Measurements from ENCODE around the gene C22orf42. TPM values are rescaled to one million over a fixed set of nuclear protein-coding genes. Genes with fewer than 3 reads are reported as not detected.

The C22orf42 gene
- not detected in 2 replicates for total RNA-seq
- total RNA-seq (2013) = not detected
- not detected in 2 replicates for polyA plus RNA-seq
- not detected in 2 replicates for polyA minus RNA-seq

- Histone ChIP-seq H3K27ac (ENCODE audit: low read length in 2 of 2) (no peak within 1 kb of the TSS), H3K9ac (ENCODE audit: low read length) (no peak within 1 kb of the TSS), H3K36me3 (replicated peaks in 1 of 2; ENCODE audit: control extremely low read depth in 1 of 2, control insufficient read depth in 1 of 2, extremely low read depth in 1 of 2, insufficient read depth in 2 of 2, low read length in 1 of 2) (no peaks in the 10 kb centered on the region), H3K4me3 (ENCODE audit: control extremely low read depth in 1 of 5, extremely low read depth in 1 of 5, insufficient read depth in 1 of 5, low read depth in 2 of 5, low read length in 4 of 5) (no peak within 1 kb of the TSS), H3K27me3 (replicated peaks in 1 of 4; ENCODE audit: control extremely low read depth in 1 of 4, control insufficient read depth in 3 of 4, insufficient read depth in 4 of 4, low read length in 3 of 4) (peaks cover 0 to 2% (median 0%) of the 10 kb centered on the region in 4 experiments), H3K79me2 (ENCODE audit: control insufficient read depth, insufficient read depth, low read length) (no peaks in the 10 kb centered on the region), H2AFZ (ENCODE audit: insufficient read depth, low read depth, low read length, poor library complexity, severe bottlenecking) (no peak within 1 kb of the TSS), H3K9me3 (ENCODE audit: control extremely low read depth in 1 of 3, control insufficient read depth in 2 of 3, insufficient read depth in 1 of 3, low read length in 2 of 3) (no peaks in the 10 kb centered on the region), H3K4me2 (replicated peaks; ENCODE audit: low read depth, low read length, poor library complexity, severe bottlenecking) (no peak within 1 kb of the TSS), H3K4me1 (ENCODE audit: control insufficient read depth in 2 of 2, insufficient read depth in 2 of 2, low read length in 2 of 2) (no peaks in the 10 kb centered on the region), H4K20me1 (ENCODE audit: control insufficient read depth, insufficient read depth, low read length, poor library complexity, severe bottlenecking) (no peaks in the 10 kb centered on the region)
- 87% methylated on average over 11 of the region's 12 CpGs for WGBS (ENCODE audit: insufficient coverage)
- DNase-seq (no peak), ATAC-seq (ENCODE audit: low read depth) (no peak)
- CTCF ChIA-PET = no interaction called here
- no peaks in the 10 kb centered on the region for H3K9me3 Mint-ChIP-seq (ENCODE audit: insufficient read depth)
- peaks cover 25% of the 10 kb centered on the region for H3K27me3 Mint-ChIP-seq
- intact Hi-C loops (cut with micrococcal nuclease) = no loop called here
- POLR2A ChIA-PET = no interaction called here
- no peak within 1 kb of the TSS for H3K4me3 Mint-ChIP-seq
- no peak within 1 kb of the TSS for H3K27ac Mint-ChIP-seq
- TF ChIP-seq EZH2 (IDR thresholded peaks at IDR 0.05; ENCODE audit: borderline replicate concordance, insufficient read depth, low read depth, low read length, poor library complexity, severe bottlenecking) = no peak
- TF ChIP-seq CTCF (IDR thresholded peaks at IDR 0.05) = no peak
- H3K4me1 Mint-ChIP-seq = no peaks in the 10 kb centered on the region
These were observed at the start of gene C22orf42 for GRCh38 chr22:32158712-32159533. Gene C22orf42, minus strand, starts transcription at chr22:32159303. Its CDS starts 88 bp downstream, at chr22:32159215.

GRCh38 chr22:32208681-32209080 is 49.6 kb upstream of the C22orf42 start:
- intact Hi-C loops (cut with micrococcal nuclease) = no loop called here
- no peaks in the 10 kb centered on the region for H3K4me1 ChIP-seq (ENCODE audit: control insufficient read depth in 2 of 2, insufficient read depth in 2 of 2, low read length in 2 of 2)
- TF ChIP-seq CTCF (IDR thresholded peaks at IDR 0.05) (no peak), EZH2 (IDR thresholded peaks at IDR 0.05; ENCODE audit: borderline replicate concordance, insufficient read depth, low read depth, low read length, poor library complexity, severe bottlenecking) (no peak)
- Mint-ChIP-seq H3K27ac (no peak overlapping the region), H3K27me3 (peaks cover 21% of the 10 kb centered on the region), H3K4me3 (no peak overlapping the region), H3K9me3 (ENCODE audit: insufficient read depth) (no peaks in the 10 kb centered on the region), H3K4me1 (no peaks in the 10 kb centered on the region)
- ATAC-seq (ENCODE audit: low read depth) (no peak), DNase-seq (no peak)
- no peaks in the 10 kb centered on the region for H4K20me1 ChIP-seq (ENCODE audit: control insufficient read depth, insufficient read depth, low read length, poor library complexity, severe bottlenecking)
- WGBS (ENCODE audit: insufficient coverage) = 100% methylated on average over 2 of the region's 3 CpGs
- POLR2A ChIA-PET = no interaction called here
- H3K9me3 ChIP-seq (ENCODE audit: control extremely low read depth in 1 of 3, control insufficient read depth in 2 of 3, insufficient read depth in 1 of 3, low read length in 2 of 3) = peaks cover 0 to 3% (median 0%) of the 10 kb centered on the region in 3 donors
- H3K36me3 ChIP-seq (replicated peaks in 1 of 2; ENCODE audit: control extremely low read depth in 1 of 2, control insufficient read depth in 1 of 2, extremely low read depth in 1 of 2, insufficient read depth in 2 of 2, low read length in 1 of 2) = no peaks in the 10 kb centered on the region
- H3K27ac ChIP-seq (ENCODE audit: low read length in 2 of 2) = no peak overlapping the region
- no peak overlapping the region for H3K9ac ChIP-seq (ENCODE audit: low read length)
- no peak overlapping the region for H3K4me3 ChIP-seq (ENCODE audit: control extremely low read depth in 1 of 5, extremely low read depth in 1 of 5, insufficient read depth in 1 of 5, low read depth in 2 of 5, low read length in 4 of 5)
- CTCF ChIA-PET = no interaction called here
- no peak overlapping the region for H3K4me2 ChIP-seq (replicated peaks; ENCODE audit: low read depth, low read length, poor library complexity, severe bottlenecking)
- peaks cover 0 to 7% (median under 1%) of the 10 kb centered on the region in 4 experiments for H3K27me3 ChIP-seq (replicated peaks in 1 of 4; ENCODE audit: control extremely low read depth in 1 of 4, control insufficient read depth in 3 of 4, insufficient read depth in 4 of 4, low read length in 3 of 4)
- no peaks in the 10 kb centered on the region for H3K79me2 ChIP-seq (ENCODE audit: control insufficient read depth, insufficient read depth, low read length)
- H2AFZ ChIP-seq (ENCODE audit: insufficient read depth, low read depth, low read length, poor library complexity, severe bottlenecking) = no peak overlapping the region
